Fibroblast of mammary gland (primary cell): ENCODE measurements around the gene IGFL4.

Source experiments
- DNase-seq: peaks from one replicate; pipeline ENCODE4 v3.0.0-alpha.2; 2010; ENCODE audit warnings: low read depth
- H3K4me3 ChIP-seq: 2 replicates; pipeline ENCODE4 v1.5.1; 2011; ENCODE audit warnings: low read depth, mild to moderate bottlenecking, low read length, moderate library complexity; ENCODE audit not compliant: control insufficient read depth
- CTCF ChIP-seq: conservative IDR thresholded peaks from 2 replicates; pipeline ENCODE4 v1.5.1; 2011; ENCODE audit warnings: low read depth, low read length, inconsistent platforms; ENCODE audit not compliant: control insufficient read depth, insufficient read depth

The IGFL4 gene

DNA sequence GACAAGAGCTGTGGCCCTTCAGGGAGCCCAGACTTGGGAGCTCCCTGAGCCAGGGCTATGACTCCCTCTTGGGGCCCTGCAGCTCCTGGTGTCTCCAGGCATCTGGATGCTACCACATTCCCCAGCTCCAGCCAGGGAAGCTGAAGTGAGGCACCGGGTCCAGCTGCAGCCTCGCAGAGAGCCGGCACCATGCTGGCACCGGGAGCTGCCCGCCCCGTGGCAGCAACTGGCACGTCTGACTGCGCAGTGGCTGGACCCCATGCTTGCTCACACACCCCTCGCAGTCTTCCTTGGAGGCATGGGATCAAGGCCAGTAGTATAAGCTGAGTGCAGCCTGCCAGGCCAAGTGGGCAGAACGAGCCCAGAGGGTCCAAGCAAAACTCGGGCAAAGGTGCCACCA, 7.4 kb downstream of the IGFL4 start:
- TF ChIP-seq CTCF: no peak
- H3K4me3 ChIP-seq: no peak overlapping the region

GRCh38 chr19:46032597-46033025, 8.2 kb downstream of the IGFL4 start:
- TF ChIP-seq CTCF: no peak
- no peak for DNase-seq
- no peak overlapping the region for H3K4me3 ChIP-seq

More for the DNA sequence above, 7.4 kb downstream of the IGFL4 start:
- no peak for DNase-seq

DNA sequence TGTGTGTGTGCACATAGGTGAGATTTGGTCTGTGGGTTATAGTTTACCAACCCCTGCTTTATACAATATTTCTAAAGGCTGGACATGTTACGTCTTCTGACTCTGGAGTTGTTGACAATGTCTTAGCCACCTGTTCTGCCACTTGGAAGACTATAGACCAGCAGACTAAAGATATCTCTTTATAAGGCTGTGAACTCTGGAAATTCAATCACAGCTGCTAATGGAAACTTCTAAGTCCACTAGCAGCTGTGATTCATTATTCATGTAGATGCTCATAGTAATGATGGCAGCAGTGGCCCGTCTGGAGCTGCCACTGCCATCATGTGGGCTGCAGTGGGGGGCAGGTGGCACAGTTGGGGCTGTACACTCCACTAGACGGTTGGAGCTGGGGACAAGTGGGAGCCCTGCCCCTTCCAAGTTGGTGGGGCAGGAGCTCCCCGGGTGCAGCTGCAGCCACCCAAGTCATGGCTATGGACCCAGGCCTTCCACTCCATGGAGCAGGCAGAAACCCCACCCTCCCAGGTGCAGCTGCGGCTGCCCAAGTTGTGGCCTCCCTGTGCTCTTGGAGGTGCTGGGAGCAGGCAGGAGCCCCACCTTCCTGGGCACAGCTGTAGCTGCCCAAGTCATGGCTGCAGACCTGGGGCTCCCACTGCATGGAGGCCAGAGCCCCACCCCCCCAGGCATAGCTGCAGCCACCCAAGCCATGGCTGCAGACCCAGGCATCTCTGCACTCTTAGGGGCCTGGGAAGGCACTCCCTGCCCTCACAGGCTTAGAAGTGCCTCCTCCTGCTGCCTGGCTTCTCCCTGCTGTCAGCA, 8.8 kb downstream of the IGFL4 start:
- DNase-seq: no peak
- no peak overlapping the region for H3K4me3 ChIP-seq
- TF ChIP-seq CTCF: no peak

- no peak for DNase-seq
- no peak for TF ChIP-seq CTCF
- no peak overlapping the region for H3K4me3 ChIP-seq
Measured at GRCh38 chr19:46030812-46031550, 9.8 kb downstream of the IGFL4 start.

GRCh38 chr19:46025835-46026234, 15.0 kb downstream of the IGFL4 start:
- no peak for TF ChIP-seq CTCF
- no peak overlapping the region for H3K4me3 ChIP-seq
- DNase-seq: no peak

DNA sequence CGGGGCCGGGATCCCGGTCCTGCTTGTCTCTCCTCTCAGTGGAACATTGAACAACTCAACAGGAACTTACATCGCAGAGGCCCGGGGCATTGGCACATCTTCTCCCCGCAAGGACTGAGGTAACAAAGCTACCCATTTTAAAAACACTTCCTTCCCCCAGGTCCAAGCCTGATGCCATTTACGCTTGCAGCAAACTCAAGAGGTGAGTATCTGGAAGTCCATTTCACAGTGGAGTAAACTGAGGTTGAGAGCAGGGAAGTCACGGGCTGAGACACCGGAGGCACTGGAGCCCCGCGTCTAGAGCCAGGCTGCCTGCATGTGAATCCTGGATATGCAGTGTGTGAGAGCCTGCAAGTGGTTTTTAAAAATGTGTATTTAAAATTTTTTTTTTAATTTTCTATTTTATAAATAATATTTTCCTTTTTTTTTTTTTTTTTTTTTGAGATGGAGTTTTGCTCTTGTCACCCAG, 17.5 kb downstream of the IGFL4 start:
- no peak for DNase-seq
- no peak overlapping the region for H3K4me3 ChIP-seq
- no peak for TF ChIP-seq CTCF
